GM11168 (cell line): ENCODE results near the gene ERFE.
"Not testable (repeated sequence)": the region's sequence is repeated elsewhere in the genome, so short reads cannot be mapped to it uniquely, and the experiment has no call there.

ENCODE experiments used
- in situ Hi-C: fragments of 300-500 bp; cut with MboI; formaldehyde crosslinking; loops from one replicate; pipeline ENCODE4 v1.12.0; 2022; ENCODE audit warnings: low sequenced_read_pairs; ENCODE audit not compliant: unreplicated experiment

The ERFE gene

GRCh38 chr2:238166391-238167343 is 7.9 kb downstream of the ERFE start:
- in situ Hi-C loops = no loop called here

- in situ Hi-C loops = no loop called here
Observed at GRCh38 chr2:238167344-238167715, 8.6 kb downstream of the ERFE start.

GRCh38 chr2:238167761-238168160 is 9.0 kb downstream of the ERFE start:
- in situ Hi-C loops = no loop called here

GRCh38 chr2:238168196-238169047 is 9.7 kb downstream of the ERFE start:
- in situ Hi-C loops = no loop called here

GRCh38 chr2:238169048-238169707 is 10.4 kb downstream of the ERFE start:
- in situ Hi-C loops = no loop called here

GRCh38 chr2:238169708-238170251 is 11.0 kb downstream of the ERFE start:
- in situ Hi-C loops = no loop called here

- in situ Hi-C loops = no loop called here
Observed at GRCh38 chr2:238170386-238171071, 11.8 kb downstream of the ERFE start.

- in situ Hi-C loops = not testable (repeated sequence)
Observed at GRCh38 chr2:238171072-238171431, 12.3 kb downstream of the ERFE start.

GRCh38 chr2:238171575-238172187 is 12.9 kb downstream of the ERFE start:
- in situ Hi-C loops = no loop called here

GRCh38 chr2:238172439-238172838 is 13.7 kb downstream of the ERFE start:
- in situ Hi-C loops = no loop called here

GRCh38 chr2:238173692-238174091 is 14.9 kb downstream of the ERFE start:
- in situ Hi-C loops = no loop called here

GRCh38 chr2:238174291-238174690 is 15.5 kb downstream of the ERFE start:
- in situ Hi-C loops = no loop called here

- in situ Hi-C loops = no loop called here
Observed at GRCh38 chr2:238174701-238175100, 15.9 kb downstream of the ERFE start.

- in situ Hi-C loops = no loop called here
Observed at GRCh38 chr2:238176613-238177012, 17.8 kb downstream of the ERFE start.

- in situ Hi-C loops = no loop called here
Observed at GRCh38 chr2:238180554-238180953, 21.8 kb downstream of the ERFE start.

GRCh38 chr2:238182362-238182761 is 23.6 kb downstream of the ERFE start:
- in situ Hi-C loops = no loop called here

- in situ Hi-C loops = no loop called here
Observed at GRCh38 chr2:238183821-238184220, 25.1 kb downstream of the ERFE start.

- in situ Hi-C loops = no loop called here
Observed at GRCh38 chr2:238187618-238188548, 29.1 kb downstream of the ERFE start.
